Activated CD8-positive, alpha-beta memory T cell treated with anti-CD3 and anti-CD28 coated beads, Interleukin-2, amount 50 U/mL, for 4 hours (primary cell): ENCODE measurements around the gene ITPR1.

Source experiments
- DNase-seq: peaks from one replicate; pipeline ENCODE4 v3.0.0-alpha.2; 2020

Gene ITPR1

GRCh38 chr3:4795905-4796304 lies 302.8 kb downstream of the ITPR1 start:
- DNase-seq: no peak

DNA sequence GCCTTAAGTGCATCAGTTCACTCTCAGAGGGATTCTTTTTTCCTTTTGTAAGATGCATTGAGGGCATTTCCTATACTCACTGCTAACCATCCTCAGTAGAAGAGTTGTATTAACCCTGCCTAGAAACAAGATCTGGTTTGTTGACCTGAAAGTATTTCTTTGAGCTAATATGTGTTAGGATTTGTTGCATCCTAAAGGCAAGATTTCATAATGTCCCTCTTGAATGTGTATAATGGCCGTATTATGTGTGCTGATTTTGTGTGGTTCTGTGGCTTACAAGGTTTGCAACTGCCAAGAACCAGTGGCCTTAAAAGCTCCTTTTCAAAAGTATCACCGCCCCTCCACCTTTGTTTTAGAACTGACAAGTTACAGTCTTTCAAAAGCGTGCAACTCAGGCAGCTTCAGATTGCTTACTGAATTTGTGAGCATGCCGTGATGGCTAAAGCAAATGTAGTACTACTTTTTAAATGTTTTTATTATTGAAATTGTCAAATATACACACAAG lies 304.1 kb downstream of the ITPR1 start:
- no peak for DNase-seq

GRCh38 chr3:4799266-4800256 lies 306.4 kb downstream of the ITPR1 start:
- DNase-seq: no peak

GRCh38 chr3:4800595-4800994 lies 307.4 kb downstream of the ITPR1 start:
- DNase-seq: no peak

DNA sequence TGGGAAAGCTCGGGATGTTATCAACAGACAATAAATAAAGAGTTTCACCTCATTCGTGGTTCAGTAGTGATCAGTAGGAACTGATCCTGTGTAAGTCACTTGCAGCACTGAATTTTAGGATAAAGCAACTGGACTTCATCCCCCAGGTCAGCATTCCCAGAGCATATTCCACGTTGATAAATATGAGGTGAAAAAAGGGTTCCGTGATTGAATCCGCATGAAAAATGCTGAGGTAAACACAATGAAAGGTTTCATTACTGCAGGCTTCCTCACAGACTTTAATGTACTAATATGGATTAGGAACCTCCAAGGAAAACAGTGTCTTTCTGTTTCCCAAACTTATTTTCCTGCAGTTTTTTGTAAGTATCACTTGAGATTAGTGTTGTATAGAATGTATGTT lies 308.7 kb downstream of the ITPR1 start:
- DNase-seq: no peak

- no peak for DNase-seq
Measured at GRCh38 chr3:4802903-4803302, 309.8 kb downstream of the ITPR1 start.

- no peak for DNase-seq
Measured at GRCh38 chr3:4804161-4805058, 311.3 kb downstream of the ITPR1 start.

GRCh38 chr3:4805662-4806061 lies 312.5 kb downstream of the ITPR1 start:
- DNase-seq: no peak

DNA sequence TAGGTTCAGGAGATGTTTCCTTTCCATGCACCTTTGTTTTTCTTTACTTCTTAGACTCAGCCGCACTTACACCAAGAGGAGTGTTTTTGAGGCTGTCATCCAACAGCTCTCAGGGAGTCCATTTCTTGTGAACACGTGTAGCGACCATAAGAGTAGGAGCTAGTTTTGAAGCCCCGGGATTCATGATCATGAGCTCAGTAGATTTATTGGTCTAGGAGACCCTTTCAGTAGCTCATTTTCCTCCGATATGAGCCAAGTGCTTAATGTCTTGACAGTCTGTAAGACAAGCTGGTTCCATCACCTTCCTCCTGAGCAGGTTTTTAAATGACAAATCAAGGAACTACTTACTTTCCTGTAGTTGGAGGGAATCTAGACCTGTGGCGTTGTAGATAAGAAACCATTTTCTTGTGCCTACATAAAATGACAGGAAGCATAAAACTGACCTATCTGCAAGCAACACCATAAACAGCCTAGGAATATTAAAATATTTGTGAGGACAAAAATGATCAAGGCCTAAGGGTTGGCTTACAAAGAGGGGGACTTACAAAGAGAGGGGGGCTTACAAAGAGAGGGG lies 313.5 kb downstream of the ITPR1 start:
- no peak for DNase-seq

GRCh38 chr3:4807381-4808280 lies 314.5 kb downstream of the ITPR1 start:
- no peak for DNase-seq

GRCh38 chr3:4808637-4809036 lies 315.5 kb downstream of the ITPR1 start:
- no peak for DNase-seq

GRCh38 chr3:4809922-4810321 lies 316.8 kb downstream of the ITPR1 start:
- DNase-seq: no peak

GRCh38 chr3:4812591-4812990 lies 319.4 kb downstream of the ITPR1 start:
- no peak for DNase-seq

- no peak for DNase-seq
Measured at GRCh38 chr3:4813909-4814304, 320.8 kb downstream of the ITPR1 start.

DNA sequence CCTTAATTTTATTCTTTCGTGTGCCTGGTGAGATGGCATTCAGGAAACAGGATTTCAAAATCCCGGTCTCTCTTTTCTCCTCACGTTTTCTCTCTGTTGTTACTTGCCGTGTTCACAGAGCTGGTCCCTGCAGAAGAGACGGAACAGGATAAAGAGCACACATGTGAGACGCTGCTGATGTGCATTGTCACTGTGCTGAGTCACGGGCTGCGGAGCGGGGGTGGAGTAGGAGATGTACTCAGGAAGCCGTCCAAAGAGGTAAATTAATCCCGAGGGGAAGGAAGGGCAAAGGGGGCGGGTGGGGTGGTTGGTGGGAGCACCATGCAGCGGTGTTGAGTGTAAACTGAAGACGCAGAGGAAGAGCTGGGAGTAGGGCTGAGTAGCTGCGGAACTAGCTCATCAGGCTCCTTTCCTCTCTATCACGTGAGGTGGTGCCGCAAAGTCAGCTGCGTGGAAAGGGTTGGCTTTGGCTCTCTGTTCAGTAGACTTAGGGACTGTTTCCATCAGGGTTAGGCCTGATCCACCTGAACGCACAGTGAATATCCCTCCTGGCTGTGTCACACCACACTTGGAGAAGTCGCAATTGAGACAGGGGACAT lies 321.3 kb downstream of the ITPR1 start:
- DNase-seq: no peak

DNA sequence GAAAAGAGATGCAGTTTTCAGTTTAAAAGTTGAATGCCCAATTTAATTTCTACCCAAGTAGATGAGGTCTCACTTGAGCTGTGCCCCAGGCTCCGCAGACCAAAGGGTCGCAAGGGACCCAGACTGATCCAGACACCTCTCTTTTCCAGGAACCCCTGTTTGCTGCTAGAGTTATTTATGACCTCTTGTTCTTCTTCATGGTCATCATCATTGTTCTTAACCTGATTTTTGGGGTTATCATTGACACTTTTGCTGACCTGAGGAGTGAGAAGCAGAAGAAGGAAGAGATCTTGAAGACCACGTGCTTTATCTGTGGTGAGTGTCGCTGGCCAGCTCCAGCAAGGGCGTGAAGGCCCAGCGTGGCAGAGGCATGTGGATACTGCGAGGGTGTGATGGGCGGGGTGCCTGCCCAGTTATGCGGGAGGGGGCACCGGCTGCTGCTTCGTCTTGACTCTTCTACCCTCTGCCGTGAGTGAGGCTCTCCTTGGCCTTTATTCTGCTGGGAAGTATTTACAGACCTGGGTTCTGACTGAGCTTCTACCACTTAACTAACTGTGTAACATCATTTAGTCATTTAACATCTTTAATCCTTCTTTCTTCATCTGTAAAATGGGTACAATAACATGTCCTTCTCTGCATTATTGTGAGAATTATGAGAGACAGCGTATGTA lies 321.9 kb downstream of the ITPR1 start:
- no peak for DNase-seq

- no peak for DNase-seq
Measured at GRCh38 chr3:4816306-4816705, 323.2 kb downstream of the ITPR1 start.

DNA sequence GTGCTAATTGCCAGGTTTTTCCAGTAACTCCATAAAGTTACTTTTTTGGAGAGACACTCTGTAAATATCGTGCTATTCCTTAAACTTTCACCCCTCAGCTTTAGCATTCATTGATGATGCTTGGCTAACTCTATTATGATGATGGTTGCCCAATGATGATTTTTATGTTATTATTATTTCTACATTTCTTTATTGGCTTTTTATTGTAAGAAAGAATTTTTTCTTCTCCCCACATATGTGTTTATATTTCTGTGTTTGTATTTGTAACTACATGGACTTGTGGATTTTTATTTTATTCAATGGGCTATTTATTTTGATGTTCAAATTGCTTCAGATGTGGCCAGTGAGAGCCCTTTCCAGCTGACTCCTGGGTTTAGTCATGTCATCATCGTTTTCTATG lies 323.6 kb downstream of the ITPR1 start:
- DNase-seq: no peak

DNA sequence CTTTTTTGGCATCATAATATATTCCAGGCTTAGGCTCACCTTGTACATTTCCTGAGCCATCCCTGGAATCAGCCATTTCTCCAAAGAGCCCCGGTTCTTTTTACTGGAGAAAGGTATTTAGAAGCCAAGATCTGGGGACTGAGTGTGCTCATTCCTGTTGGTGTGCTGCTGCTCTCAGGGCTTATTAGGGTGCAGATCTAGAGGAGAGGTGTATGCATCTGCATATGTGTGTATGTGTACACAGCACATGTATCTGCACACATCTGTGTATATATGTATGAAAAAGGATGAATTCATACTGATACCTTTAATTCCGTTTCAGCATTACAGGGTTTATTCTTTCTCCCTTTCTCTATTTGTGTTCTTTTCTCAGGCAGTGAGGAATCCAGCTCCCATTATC lies 324.0 kb downstream of the ITPR1 start:
- no peak for DNase-seq

DNA sequence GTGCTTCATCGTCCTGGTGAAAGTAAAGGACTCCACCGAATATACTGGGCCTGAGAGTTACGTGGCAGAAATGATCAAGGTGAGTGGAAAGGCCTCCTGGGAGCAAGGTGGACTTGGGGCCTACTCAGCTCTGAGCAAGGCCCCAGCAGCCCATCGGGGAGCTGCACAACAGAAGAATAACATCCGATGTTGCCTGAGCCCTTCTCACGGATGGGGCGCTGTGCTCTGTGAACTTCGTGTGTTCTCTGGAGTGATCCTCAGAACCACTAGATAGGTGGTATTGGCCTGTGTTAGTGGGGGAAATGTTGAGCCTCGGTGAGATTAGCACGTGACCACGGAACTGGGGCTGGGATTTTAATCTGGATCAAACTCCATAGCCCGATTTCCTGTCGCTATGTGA lies 325.0 kb downstream of the ITPR1 start:
- DNase-seq: no peak
